CD4-positive, alpha-beta memory T cell (primary cell): Measurements from ENCODE around the gene PROSER3. TPM values are rescaled to one million over a fixed set of nuclear protein-coding genes. Genes with fewer than 3 reads are reported as not detected.
A peak's percentile ranks its signal among the peaks of the same experiment; 100 is the strongest.

Source experiments
- CTCF ChIA-PET: fragments of 350-600 bp; sonication (Branson Sonifier 250); formaldehyde crosslinking; loops from one replicate; lab custom pipeline; 2021; ENCODE audit warnings: inconsistent platforms; ENCODE audit not compliant: partially characterized antibody; lab: Charles Lee
- POLR2A ChIA-PET: fragments of 350-600 bp; sonication (Branson Sonifier 250); formaldehyde crosslinking; loops from one replicate; lab custom pipeline; 2021; ENCODE audit not compliant: partially characterized antibody; lab: Charles Lee
- DNase-seq, 5 donors: peaks; one replicate each; pipeline versions ENCODE4 v3.0.0 to v3.0.0-alpha.2; 2020 to 2022; ENCODE audit warnings: mixed read lengths in 1 of 5
- H3K27ac ChIP-seq: one replicate; pipeline ENCODE4 v1.7.0; 2013; ENCODE audit warnings: low read depth, low read length
- H3K27me3 ChIP-seq: 2 replicates; pipeline ENCODE4 v1.7.0; 2013; ENCODE audit warnings: mild to moderate bottlenecking, low read length, moderate library complexity; ENCODE audit not compliant: insufficient read depth
- H3K36me3 ChIP-seq: 2 replicates; pipeline ENCODE4 v1.7.0; 2013; ENCODE audit warnings: mild to moderate bottlenecking, low read length, moderate library complexity; ENCODE audit not compliant: insufficient read depth
- H3K4me1 ChIP-seq: 2 replicates; pipeline ENCODE4 v1.7.0; 2013; ENCODE audit warnings: mild to moderate bottlenecking, low read length, moderate library complexity; ENCODE audit not compliant: insufficient read depth
- H3K4me3 ChIP-seq, 2 donors: one replicate each; pipeline ENCODE4 v1.7.0; 2013; ENCODE audit warnings: low read length in 2 of 2, mild to moderate bottlenecking in 1 of 2
- H3K9me3 ChIP-seq, 2 donors: one replicate each; pipeline ENCODE4 v1.7.0; 2013; ENCODE audit warnings: low read length in 2 of 2, control low read depth in 1 of 2; ENCODE audit not compliant: control insufficient read depth in 1 of 2
- H3K27ac Mint-ChIP-seq, 7 donors: one replicate each; pipeline ENCODE4 v1.8.0; 2020 to 2021; ENCODE audit warnings: mixed read lengths in 7 of 7, mild to moderate bottlenecking in 6 of 7, inconsistent platforms in 3 of 7, moderate library complexity in 3 of 7
- H3K27me3 Mint-ChIP-seq, 2 donors: one replicate each; pipeline ENCODE4 v1.8.0; 2020 to 2021; ENCODE audit warnings: mixed read lengths in 2 of 2
- H3K36me3 Mint-ChIP-seq, 2 donors: one replicate each; pipeline ENCODE4 v1.8.0; 2020 to 2021; ENCODE audit warnings: mixed read lengths in 2 of 2, inconsistent platforms in 1 of 2, mild to moderate bottlenecking in 1 of 2
- H3K4me1 Mint-ChIP-seq, 4 donors: one replicate each; pipeline ENCODE4 v1.8.0; 2020 to 2021; ENCODE audit warnings: mixed read lengths in 4 of 4, mild to moderate bottlenecking in 1 of 4
- H3K4me3 Mint-ChIP-seq, 8 donors: one replicate each; pipeline ENCODE4 v1.8.0; 2020 to 2021; ENCODE audit warnings: mixed read lengths in 8 of 8, mild to moderate bottlenecking in 7 of 8, moderate library complexity in 6 of 8, inconsistent platforms in 3 of 8
- H3K9me3 Mint-ChIP-seq, 8 donors: one replicate each; pipeline ENCODE4 v1.8.0; 2020 to 2021; ENCODE audit warnings: mixed read lengths in 8 of 8, mild to moderate bottlenecking in 5 of 8, inconsistent platforms in 3 of 8, moderate library complexity in 1 of 8
- intact Hi-C: fragments of 100-400 bp; cut with micrococcal nuclease; formaldehyde crosslinking; loops from one replicate; pipeline ENCODE4 v1.15.1; 2023
- polyA plus RNA-seq, 2 donors: library from polyadenylated mRNA; unstranded; fragments of 300-500 nt; fragmentation: Illumina TruSeq; gene quantifications; one replicate each; pipeline ENCODE4 v1.2.3, GENCODE V29; 2021
- total RNA-seq, 2 experiments: library from RNA; stranded (reverse); gene quantifications; one replicate each; pipeline ENCODE4 v1.2.3, GENCODE V29; 2021

The PROSER3 gene
- total and polyA plus RNA-seq, 4 experiments from 2014 or later = 2.0 to 46.5 (median 28.4) TPM

- no peaks in the 10 kb centered on the region for H3K9me3 Mint-ChIP-seq
- peaks cover 0 to 3% (median 2%) of the 10 kb centered on the region in 4 donors for H3K4me1 Mint-ChIP-seq
- Histone ChIP-seq H3K4me1 (no peaks in the 10 kb centered on the region), H3K27ac (no peak overlapping the region), H3K9me3 (no peaks in the 10 kb centered on the region), H3K27me3 (no peaks in the 10 kb centered on the region), H3K36me3 (peaks cover 100% of the 10 kb centered on the region), H3K4me3 (no peak overlapping the region)
- H3K4me3 Mint-ChIP-seq = no peak overlapping the region
- H3K27ac Mint-ChIP-seq = no peak overlapping the region
- no peaks in the 10 kb centered on the region for H3K27me3 Mint-ChIP-seq
- POLR2A ChIA-PET = interaction anchor here (0.6 to 4.1 kb wide), 7 partner anchors 9 to 79 kb away, joined by 3 to 19 read pairs (median 5); partner anchors contain the start of genes COX6B1, IGFLR1, KMT2B and PSENEN
- peaks cover 58 to 83% of the 10 kb centered on the region in 2 donors for H3K36me3 Mint-ChIP-seq
- CTCF ChIA-PET = interaction anchor here (0.9 to 1.4 kb wide), 4 partner anchors 10 to 15 kb away, joined by 3 to 4 read pairs (median 4); partner anchors contain the start of gene IGFLR1
- intact Hi-C loops = no loop called here
- no peak for DNase-seq
These were observed 30.7 kb upstream of the PROSER3 start for GRCh38 chr19:35727053-35727955.

DNA sequence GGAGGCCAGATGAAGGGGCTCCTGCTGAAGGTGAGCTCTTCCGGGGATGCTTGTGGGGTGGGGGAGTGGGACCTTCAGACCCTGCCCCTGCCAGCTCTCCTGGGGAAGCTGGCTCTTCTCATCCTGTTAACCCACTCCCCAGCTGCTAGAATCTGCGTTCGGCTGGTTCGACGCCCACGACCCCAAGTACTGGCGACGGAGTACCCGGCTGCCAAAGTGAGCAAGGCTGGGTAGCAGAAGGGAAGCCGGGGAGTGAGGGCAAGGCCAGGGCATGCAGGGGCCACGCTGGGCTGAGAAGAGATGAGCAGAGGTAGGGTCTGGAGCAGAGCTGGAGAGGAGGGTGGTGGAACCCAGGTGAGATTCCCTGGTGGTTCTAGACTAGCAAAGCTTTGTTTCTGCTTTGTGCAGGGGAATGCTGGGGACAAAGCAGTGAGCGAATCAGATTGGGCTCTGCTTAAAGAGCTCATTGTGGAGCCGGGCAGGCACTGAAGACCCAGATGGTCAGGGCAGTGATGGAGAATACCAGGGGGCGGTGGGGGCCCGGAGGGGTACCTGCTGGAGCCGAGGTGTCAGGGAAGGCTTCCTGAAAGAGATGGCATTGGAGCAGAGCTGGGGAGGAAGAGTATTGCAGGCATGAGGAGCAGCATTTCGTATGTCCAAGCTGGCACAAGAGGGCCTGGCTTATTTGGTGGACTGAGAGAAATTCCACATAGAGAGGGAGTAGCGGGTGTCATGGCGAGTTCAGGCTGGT, 29.8 kb upstream of the PROSER3 start:
- Mint-ChIP-seq H3K9me3 (no peaks in the 10 kb centered on the region), H3K36me3 (peaks cover 57 to 77% of the 10 kb centered on the region in 2 donors), H3K27ac (no peak overlapping the region), H3K4me1 (peaks cover 0 to 3% (median 0%) of the 10 kb centered on the region in 4 donors), H3K4me3 (no peak overlapping the region), H3K27me3 (no peaks in the 10 kb centered on the region)
- Histone ChIP-seq H3K9me3 (no peaks in the 10 kb centered on the region), H3K4me3 (no peak overlapping the region), H3K27me3 (no peaks in the 10 kb centered on the region), H3K36me3 (peaks cover 95% of the 10 kb centered on the region), H3K27ac (no peak overlapping the region), H3K4me1 (no peaks in the 10 kb centered on the region)
- no peak for DNase-seq
- intact Hi-C loops = no loop called here
- ChIA-PET CTCF (interaction anchor here (0.9 to 1.3 kb wide), 3 partner anchors 9 to 14 kb away, joined by 3 to 4 read pairs (median 3); partner anchors contain the start of gene IGFLR1), POLR2A (interaction anchor here (0.6 to 4.1 kb wide), 6 partner anchors 9 to 80 kb away, joined by 3 to 19 read pairs (median 8); partner anchors contain the start of genes COX6B1, KMT2B, PSENEN and U2AF1L4)

DNA sequence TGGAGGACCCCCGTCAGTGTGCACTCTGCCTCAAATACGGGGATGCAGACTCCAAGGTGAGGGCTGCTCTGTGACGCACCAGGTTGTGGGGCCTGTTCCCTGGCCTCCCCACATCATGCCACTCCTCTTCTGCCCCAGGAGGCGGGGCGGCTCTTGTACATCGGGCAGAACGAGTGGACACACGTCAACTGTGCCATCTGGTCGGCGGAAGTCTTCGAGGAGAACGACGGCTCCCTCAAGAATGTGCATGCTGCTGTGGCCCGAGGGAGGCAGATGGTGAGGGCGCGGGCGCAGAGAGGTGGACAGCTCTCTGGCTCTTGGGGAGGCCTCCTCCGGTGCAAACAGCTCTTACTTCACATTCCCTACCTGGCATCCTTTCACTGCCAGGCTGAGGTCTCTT, 29.0 kb upstream of the PROSER3 start:
- no peaks in the 10 kb centered on the region for H3K4me1 ChIP-seq
- H3K4me3 Mint-ChIP-seq = no peak overlapping the region
- DNase-seq = no peak
- H3K27ac ChIP-seq = no peak overlapping the region
- peaks cover under 1 to 3% (median 2%) of the 10 kb centered on the region in 4 donors for H3K4me1 Mint-ChIP-seq
- H3K9me3 Mint-ChIP-seq = no peaks in the 10 kb centered on the region
- H3K27me3 ChIP-seq = no peaks in the 10 kb centered on the region
- ChIA-PET POLR2A (interaction anchor here (3.4 to 4.1 kb wide), 2 partner anchors 10 to 11 kb away, joined by 16 to 19 read pairs; partner anchors contain the start of gene KMT2B), CTCF (interaction anchor here (1.3 kb wide), 1 partner anchor 13 kb away, joined by 3 read pairs; the partner anchor contains the start of gene IGFLR1)
- H3K36me3 ChIP-seq = peaks cover 90% of the 10 kb centered on the region
- peaks cover 53 to 74% of the 10 kb centered on the region in 2 donors for H3K36me3 Mint-ChIP-seq
- H3K4me3 ChIP-seq = no peak overlapping the region
- peak overlapping the region in 1 of 7 donors; percentile 42 for H3K27ac Mint-ChIP-seq
- H3K9me3 ChIP-seq = no peaks in the 10 kb centered on the region
- no peaks in the 10 kb centered on the region for H3K27me3 Mint-ChIP-seq
- intact Hi-C loops = no loop called here

GRCh38 chr19:35729763-35730162, 28.2 kb upstream of the PROSER3 start:
- Histone ChIP-seq H3K36me3 (peaks cover 89% of the 10 kb centered on the region), H3K27ac (no peak overlapping the region), H3K4me3 (no peak overlapping the region), H3K4me1 (no peaks in the 10 kb centered on the region), H3K9me3 (no peaks in the 10 kb centered on the region), H3K27me3 (no peaks in the 10 kb centered on the region)
- peak overlapping the region in 1 of 7 donors; percentile 46 for H3K27ac Mint-ChIP-seq
- H3K4me1 Mint-ChIP-seq = peaks cover 3 to 10% (median 7%) of the 10 kb centered on the region in 4 donors
- H3K27me3 Mint-ChIP-seq = no peaks in the 10 kb centered on the region
- H3K4me3 Mint-ChIP-seq = no peak overlapping the region
- H3K36me3 Mint-ChIP-seq = peaks cover 59 to 76% of the 10 kb centered on the region in 2 donors
- no peaks in the 10 kb centered on the region for H3K9me3 Mint-ChIP-seq
- CTCF ChIA-PET = interaction anchor here (1.3 kb wide), 1 partner anchor 13 kb away, joined by 3 read pairs; the partner anchor contains the start of gene IGFLR1
- no peak for DNase-seq
- intact Hi-C loops = no loop called here
- POLR2A ChIA-PET = interaction anchor here (4.1 kb wide), 1 partner anchor 10 kb away, joined by 19 read pairs; no protein-coding TSS in a partner anchor

DNA sequence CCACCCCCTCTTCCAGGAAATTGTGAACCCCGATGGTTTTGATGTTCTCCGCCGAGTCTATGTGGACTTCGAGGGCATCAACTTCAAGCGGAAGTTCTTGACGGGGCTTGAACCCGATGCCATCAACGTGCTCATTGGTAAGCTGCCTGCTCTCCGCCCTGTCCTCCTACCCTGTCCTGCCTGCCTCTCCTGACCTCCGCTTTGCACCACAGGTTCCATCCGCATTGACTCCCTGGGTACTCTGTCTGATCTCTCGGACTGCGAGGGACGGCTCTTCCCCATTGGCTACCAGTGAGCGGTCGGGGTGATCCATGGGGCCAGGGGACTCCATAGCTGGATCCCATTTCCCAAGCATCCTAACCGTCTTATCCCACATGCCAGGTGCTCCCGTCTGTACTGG, 27.6 kb upstream of the PROSER3 start:
- H3K4me1 ChIP-seq = no peaks in the 10 kb centered on the region
- Mint-ChIP-seq H3K27ac (peak overlapping the region in 2 of 7 donors; percentile 48 to 77), H3K36me3 (peaks cover 54 to 75% of the 10 kb centered on the region in 2 donors), H3K4me3 (no peak overlapping the region), H3K27me3 (no peaks in the 10 kb centered on the region), H3K9me3 (no peaks in the 10 kb centered on the region), H3K4me1 (peaks cover 3 to 12% (median 7%) of the 10 kb centered on the region in 4 donors)
- H3K27ac ChIP-seq = no peak overlapping the region
- DNase-seq = no peak
- POLR2A ChIA-PET = interaction anchor here (4.1 kb wide), 1 partner anchor 10 kb away, joined by 19 read pairs; no protein-coding TSS in a partner anchor
- no peak overlapping the region for H3K4me3 ChIP-seq
- H3K27me3 ChIP-seq = no peaks in the 10 kb centered on the region
- H3K9me3 ChIP-seq = no peaks in the 10 kb centered on the region
- intact Hi-C loops = no loop called here
- peaks cover 85% of the 10 kb centered on the region for H3K36me3 ChIP-seq
- CTCF ChIA-PET = no interaction called here

DNA sequence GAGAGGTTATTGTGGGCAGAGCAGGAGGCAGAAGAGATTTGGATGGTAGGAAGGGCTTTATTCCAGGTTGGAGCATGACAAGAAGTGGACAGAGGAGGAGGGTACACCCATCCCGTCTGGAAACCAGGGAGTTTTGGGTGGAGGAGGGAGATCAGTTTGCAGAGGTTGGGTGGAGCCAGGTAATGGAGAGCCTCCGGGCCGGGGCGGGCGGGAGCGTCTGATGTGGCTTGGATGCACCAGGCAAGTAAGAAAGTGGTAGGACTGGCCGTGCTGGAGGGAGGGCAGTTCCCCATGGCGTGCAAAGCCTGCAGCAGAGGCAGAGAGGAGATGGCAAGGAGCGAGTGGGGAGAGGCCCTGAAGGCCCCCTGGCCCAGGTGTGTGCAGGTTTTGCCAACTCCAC, 26.6 kb upstream of the PROSER3 start:
- H3K27ac ChIP-seq = no peak overlapping the region

More for the DNA sequence above, 26.6 kb upstream of the PROSER3 start:
- H3K36me3 Mint-ChIP-seq = peaks cover 48 to 73% of the 10 kb centered on the region in 2 donors
- H3K9me3 Mint-ChIP-seq = no peaks in the 10 kb centered on the region
- Histone ChIP-seq H3K27me3 (no peaks in the 10 kb centered on the region), H3K4me3 (no peak overlapping the region), H3K4me1 (peaks cover 3% of the 10 kb centered on the region), H3K9me3 (no peaks in the 10 kb centered on the region), H3K36me3 (peaks cover 75% of the 10 kb centered on the region)
- H3K4me1 Mint-ChIP-seq = peaks cover 4 to 17% (median 9%) of the 10 kb centered on the region in 4 donors
- intact Hi-C loops = no loop called here
- ChIA-PET POLR2A (interaction anchor here (1.2 to 4.1 kb wide), 3 partner anchors 9 to 23 kb away, joined by 3 to 19 read pairs (median 4); partner anchors contain the start of gene KMT2B), CTCF (no interaction called here)
- H3K27ac Mint-ChIP-seq = peak overlapping the region in 3 of 7 donors; percentile 29 to 81 (median 43)
- no peak for DNase-seq
- no peak overlapping the region for H3K4me3 Mint-ChIP-seq
- no peaks in the 10 kb centered on the region for H3K27me3 Mint-ChIP-seq
